ENCODE results near the gene SIRT3. TPM values are rescaled to one million over a fixed set of nuclear protein-coding genes. Genes with fewer than 3 reads are reported as not detected.

SIRT3 gene
- total RNA-seq, 1 donor from 2014 or later: 69.9 TPM

- TF ChIP-seq CTCF (IDR thresholded peaks at IDR 0.05): no peak
- Histone ChIP-seq H3K4me3 (no peak overlapping the region), H3K9me3 (no peaks in the 10 kb centered on the region), H3K36me3 (peaks cover 11 to 48% of the 10 kb centered on the region in 2 donors), H3K4me1 (no peaks in the 10 kb centered on the region), H3K27me3 (no peaks in the 10 kb centered on the region), H3K27ac (no peak overlapping the region)
- intact Hi-C loops (cut with DNase I): no loop called here
- DNase-seq (ENCODE audit: low spot score in 2 of 2): peak in 1 of 2 donors; percentile 57
Measured at GRCh38 chr11:218815-219593, 17.1 kb downstream of the SIRT3 start.

DNA sequence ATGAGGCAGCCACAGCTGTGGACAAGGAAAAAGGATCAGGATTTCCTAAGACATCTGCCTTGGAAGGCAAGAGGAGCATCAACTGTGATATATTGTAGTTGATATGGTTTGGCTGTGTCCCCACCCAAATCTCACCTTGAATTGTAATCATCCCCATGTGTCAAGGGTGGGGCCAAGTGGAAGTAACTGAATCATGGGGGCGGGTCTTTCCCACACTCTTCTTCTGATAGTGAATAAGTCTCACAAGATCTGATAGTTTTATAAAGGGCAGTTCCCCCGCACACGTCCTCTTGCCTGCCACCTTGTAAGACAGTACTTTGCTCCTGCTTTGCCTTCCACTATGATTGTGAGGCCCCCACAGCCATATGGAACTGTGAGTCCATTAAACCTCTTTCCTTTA, 18.4 kb downstream of the SIRT3 start:
- Histone ChIP-seq H3K27me3 (no peaks in the 10 kb centered on the region), H3K9me3 (no peaks in the 10 kb centered on the region), H3K36me3 (peaks cover 24 to 58% of the 10 kb centered on the region in 2 donors), H3K27ac (no peak overlapping the region), H3K4me1 (no peaks in the 10 kb centered on the region), H3K4me3 (no peak overlapping the region)
- DNase-seq (ENCODE audit: low spot score in 2 of 2): peak in 1 of 2 donors; percentile 25
- no peak for TF ChIP-seq CTCF (IDR thresholded peaks at IDR 0.05)
- intact Hi-C loops (cut with DNase I): no loop called here

DNA sequence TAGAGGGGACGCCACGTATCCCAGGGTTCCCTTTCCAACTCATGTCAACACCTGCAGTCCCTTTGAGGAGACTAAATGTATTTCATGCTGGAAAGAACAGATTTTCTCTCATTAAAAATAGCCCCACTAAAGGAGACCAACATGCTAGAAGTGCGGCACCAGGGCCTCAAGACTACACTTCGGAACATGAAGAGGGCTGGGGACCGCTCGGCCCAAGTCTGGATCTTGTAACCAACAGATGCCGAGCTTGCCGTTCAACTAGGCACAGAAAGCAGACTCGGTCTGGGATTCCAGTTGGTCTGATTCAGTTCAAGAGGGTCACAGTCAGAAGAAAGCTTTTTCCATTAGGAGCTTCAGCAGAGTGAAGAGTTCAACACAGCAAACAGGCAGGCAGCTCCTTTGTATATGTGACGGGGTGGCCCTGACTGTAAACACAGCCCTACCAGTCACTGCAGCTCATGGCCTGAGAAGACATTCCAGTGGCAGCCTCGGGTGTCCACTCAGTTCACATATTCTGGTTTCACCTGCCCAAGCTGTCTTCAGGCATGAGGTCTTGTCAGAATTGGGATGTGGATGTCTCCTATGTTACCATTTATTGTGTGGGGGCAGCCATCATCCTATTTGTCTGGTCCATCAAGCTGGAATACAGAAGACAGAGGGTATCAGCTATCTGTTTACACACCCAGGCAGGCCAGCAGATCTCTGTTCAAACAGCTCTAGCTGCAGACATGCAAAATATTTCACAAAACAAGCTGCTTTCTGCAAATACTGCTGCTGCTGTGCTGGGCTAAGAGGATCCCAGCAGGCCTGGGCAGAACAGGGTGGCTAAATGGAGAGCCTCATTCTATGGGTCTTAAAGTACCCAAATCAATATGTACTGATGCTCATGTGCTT, 19.8 kb downstream of the SIRT3 start:
- intact Hi-C loops (cut with DNase I): no loop called here
- H3K9me3 ChIP-seq: no peaks in the 10 kb centered on the region
- H3K27ac ChIP-seq: no peak overlapping the region
- peak in 1 of 2 donors; percentile 56 for DNase-seq (ENCODE audit: low spot score in 2 of 2)
- no peak overlapping the region for H3K4me3 ChIP-seq
- H3K36me3 ChIP-seq: peaks cover 38 to 64% of the 10 kb centered on the region in 2 donors
- TF ChIP-seq CTCF (IDR thresholded peaks at IDR 0.05): no peak
- no peaks in the 10 kb centered on the region for H3K4me1 ChIP-seq
- H3K27me3 ChIP-seq: no peaks in the 10 kb centered on the region

DNA sequence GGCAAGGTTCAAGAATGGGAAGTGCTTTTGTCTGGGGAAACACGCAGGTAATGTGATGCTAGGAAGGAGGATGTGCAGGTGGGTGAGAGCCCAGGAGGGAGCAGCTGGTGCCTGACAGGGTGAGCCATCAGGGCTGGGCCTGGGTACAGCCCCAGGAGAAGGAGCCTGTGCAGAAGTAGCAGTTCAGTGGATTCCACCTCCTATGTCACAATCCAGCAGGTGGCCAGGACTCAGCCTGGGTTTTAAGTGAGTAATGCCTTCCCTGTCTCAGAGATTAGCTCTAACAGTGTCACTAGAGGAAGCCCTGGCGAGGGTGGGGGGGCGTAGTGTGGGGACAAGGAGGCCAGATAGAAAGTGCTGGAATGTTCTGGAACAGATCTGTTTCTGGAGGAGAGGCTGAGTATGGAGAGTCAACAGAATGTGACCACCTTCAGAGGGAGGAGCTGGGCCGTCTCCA, 20.5 kb downstream of the SIRT3 start:
- H3K36me3 ChIP-seq: peaks cover 44 to 71% of the 10 kb centered on the region in 2 donors
- no peaks in the 10 kb centered on the region for H3K27me3 ChIP-seq
- intact Hi-C loops (cut with DNase I): no loop called here
- H3K9me3 ChIP-seq: no peaks in the 10 kb centered on the region
- no peak overlapping the region for H3K27ac ChIP-seq
- H3K4me3 ChIP-seq: no peak overlapping the region
- peaks cover 0 to 7% of the 10 kb centered on the region in 2 donors for H3K4me1 ChIP-seq
- TF ChIP-seq CTCF (IDR thresholded peaks at IDR 0.05): no peak
- DNase-seq (ENCODE audit: low spot score in 2 of 2): peak in 1 of 2 donors; percentile 51

DNA sequence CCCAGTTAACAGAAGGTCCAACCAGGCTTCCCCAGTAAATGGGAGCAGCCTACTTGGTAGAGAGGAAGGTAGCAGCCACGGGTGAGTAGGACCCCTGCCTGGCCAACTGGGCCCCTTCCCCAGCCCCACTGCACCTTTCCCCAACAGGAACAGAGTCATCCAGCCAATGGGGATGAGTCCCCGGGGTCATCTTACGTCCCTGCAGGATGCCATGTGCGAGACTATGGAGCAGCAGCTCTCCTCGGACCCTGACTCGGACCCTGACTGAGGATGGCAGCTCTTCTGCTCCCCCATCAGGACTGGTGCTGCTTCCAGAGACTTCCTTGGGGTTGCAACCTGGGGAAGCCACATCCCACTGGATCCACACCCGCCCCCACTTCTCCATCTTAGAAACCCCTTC, 22.1 kb downstream of the SIRT3 start:
- Histone ChIP-seq H3K9me3 (no peaks in the 10 kb centered on the region), H3K4me3 (no peak overlapping the region), H3K27me3 (no peaks in the 10 kb centered on the region), H3K36me3 (peaks cover 53 to 81% of the 10 kb centered on the region in 2 donors), H3K4me1 (peaks cover 10 to 21% of the 10 kb centered on the region in 2 donors), H3K27ac (no peak overlapping the region)
- intact Hi-C loops (cut with DNase I): no loop called here
- TF ChIP-seq CTCF (IDR thresholded peaks at IDR 0.05): no peak
- peak in 1 of 2 donors; percentile 59 for DNase-seq (ENCODE audit: low spot score in 2 of 2)
